ENCODE measurements around the gene MELK.

Gene MELK

GRCh38 chr9:36676778-36677485 lies 104.2 kb downstream of the MELK start:
- DNase-seq = no peak

- DNase-seq = no peak
Measured at GRCh38 chr9:36677611-36678010, 104.9 kb downstream of the MELK start.

- DNase-seq = no peak
Measured at GRCh38 chr9:36679710-36680109, 107.0 kb downstream of the MELK start.

GRCh38 chr9:36686471-36686870 lies 113.8 kb downstream of the MELK start:
- no peak for DNase-seq

GRCh38 chr9:36690412-36691168 lies 117.9 kb downstream of the MELK start:
- no peak for DNase-seq

- no peak for DNase-seq
Measured at GRCh38 chr9:36691671-36692070, 119.0 kb downstream of the MELK start.

- DNase-seq = no peak
Measured at GRCh38 chr9:36698984-36699383, 126.3 kb downstream of the MELK start.

- no peak for DNase-seq
Measured at GRCh38 chr9:36704148-36704547, 131.5 kb downstream of the MELK start.

GRCh38 chr9:36713515-36714490 lies 141.1 kb downstream of the MELK start:
- no peak for DNase-seq

- no peak for DNase-seq
Measured at GRCh38 chr9:36716496-36716895, 143.8 kb downstream of the MELK start.

- DNase-seq = no peak
Measured at GRCh38 chr9:36717276-36717675, 144.6 kb downstream of the MELK start.

GRCh38 chr9:36718612-36719011 lies 145.9 kb downstream of the MELK start:
- no peak for DNase-seq

GRCh38 chr9:36720043-36720442 lies 147.3 kb downstream of the MELK start:
- DNase-seq = no peak

- DNase-seq = no peak
Measured at GRCh38 chr9:36721846-36722588, 149.3 kb downstream of the MELK start.

- DNase-seq = no peak
Measured at GRCh38 chr9:36725777-36726356, 153.2 kb downstream of the MELK start.

All from SHP77 treated with DMSO at 0.1 percent for 48 hours (cell line).